ENCODE data around the gene TMEM185B.

GRCh38 chr2:120238728-120239487 lies 15.7 kb upstream of the TMEM185B start:
- no peak for TF ChIP-seq NFIC (IDR thresholded peaks at IDR 0.05)
- no peak for TF ChIP-seq TAF1 (IDR thresholded peaks at IDR 0.05; ENCODE audit: low read depth)
- no peak for TF ChIP-seq YY1 (IDR thresholded peaks at IDR 0.05; ENCODE audit: low read depth)
- TF ChIP-seq EP300 (IDR thresholded peaks at IDR 0.05; ENCODE audit: borderline replicate concordance), result no peak
- TF ChIP-seq MAX (IDR thresholded peaks at IDR 0.05), result no peak
- no peak for TF ChIP-seq CEBPB (IDR thresholded peaks at IDR 0.05)
- TF ChIP-seq RAD21 (IDR thresholded peaks at IDR 0.05; ENCODE audit: low read depth), result no peak
- no peak for TF ChIP-seq TCF12 (IDR thresholded peaks at IDR 0.05; ENCODE audit: low read depth)
- no peak for TF ChIP-seq REST (IDR thresholded peaks at IDR 0.05; ENCODE audit: low read depth)

All from Ishikawa (cell line).